AG08396 (cell line): ENCODE data around the gene RGMA.
A peak's percentile ranks its signal among the peaks of the same experiment; 100 is the strongest.

Source experiments
- DNase-seq: peaks from one replicate; pipeline ENCODE4 v3.0.0; 2012; ENCODE audit warnings: low spot score, mixed read lengths

The RGMA gene

GRCh38 chr15:93091465-93091864, 2.5 kb upstream of the RGMA start:
- DNase-seq = no peak

GRCh38 chr15:93089727-93090305, 805 bp upstream of the RGMA start:
- no peak for DNase-seq

- peak; percentile 60 for DNase-seq
Measured at GRCh38 chr15:93088200-93088980, 621 bp downstream of the RGMA start.

- peak; percentile 81 for DNase-seq
Measured at GRCh38 chr15:93087825-93088199, 1.2 kb downstream of the RGMA start.

- no peak for DNase-seq
Measured at GRCh38 chr15:93086791-93087190, 2.2 kb downstream of the RGMA start.

GRCh38 chr15:93085692-93086091, 3.3 kb downstream of the RGMA start:
- no peak for DNase-seq

- no peak for DNase-seq
Measured at GRCh38 chr15:93082861-93083260, 6.2 kb downstream of the RGMA start.

- DNase-seq = no peak
Measured at GRCh38 chr15:93081399-93081798, 7.6 kb downstream of the RGMA start.

GRCh38 chr15:93080451-93080850, 8.6 kb downstream of the RGMA start:
- DNase-seq = no peak

GRCh38 chr15:93076875-93077274, 12.1 kb downstream of the RGMA start:
- DNase-seq = no peak

GRCh38 chr15:93076217-93076616, 12.8 kb downstream of the RGMA start:
- DNase-seq = no peak

GRCh38 chr15:93074599-93074998, 14.4 kb downstream of the RGMA start:
- no peak for DNase-seq

- no peak for DNase-seq
Measured at GRCh38 chr15:93073465-93073952, 15.5 kb downstream of the RGMA start.

GRCh38 chr15:93072411-93073394, 16.3 kb downstream of the RGMA start:
- DNase-seq = peak; percentile 82

GRCh38 chr15:93072011-93072410, 17.0 kb downstream of the RGMA start:
- peak; percentile 58 for DNase-seq

GRCh38 chr15:93071469-93071936, 17.5 kb downstream of the RGMA start:
- DNase-seq = no peak

- DNase-seq = no peak
Measured at GRCh38 chr15:93070551-93071296, 18.3 kb downstream of the RGMA start.

GRCh38 chr15:93070132-93070531, 18.9 kb downstream of the RGMA start:
- DNase-seq = no peak

GRCh38 chr15:93068581-93069199, 20.3 kb downstream of the RGMA start:
- no peak for DNase-seq

- DNase-seq = no peak
Measured at GRCh38 chr15:93067649-93068085, 21.3 kb downstream of the RGMA start.
